ELF-1 (cell line): ENCODE data around the gene RXRA.
A peak's percentile ranks its signal among the peaks of the same experiment; 100 is the strongest.
"Not testable (repeated sequence)": the region's sequence is repeated elsewhere in the genome, so short reads cannot be mapped to it uniquely, and the experiment has no call there.

Experiments
- DNase-seq: peaks from one replicate; pipeline ENCODE4 v3.0.0-alpha.2; 2016; ENCODE audit warnings: low read depth, low spot score

RXRA gene

DNA sequence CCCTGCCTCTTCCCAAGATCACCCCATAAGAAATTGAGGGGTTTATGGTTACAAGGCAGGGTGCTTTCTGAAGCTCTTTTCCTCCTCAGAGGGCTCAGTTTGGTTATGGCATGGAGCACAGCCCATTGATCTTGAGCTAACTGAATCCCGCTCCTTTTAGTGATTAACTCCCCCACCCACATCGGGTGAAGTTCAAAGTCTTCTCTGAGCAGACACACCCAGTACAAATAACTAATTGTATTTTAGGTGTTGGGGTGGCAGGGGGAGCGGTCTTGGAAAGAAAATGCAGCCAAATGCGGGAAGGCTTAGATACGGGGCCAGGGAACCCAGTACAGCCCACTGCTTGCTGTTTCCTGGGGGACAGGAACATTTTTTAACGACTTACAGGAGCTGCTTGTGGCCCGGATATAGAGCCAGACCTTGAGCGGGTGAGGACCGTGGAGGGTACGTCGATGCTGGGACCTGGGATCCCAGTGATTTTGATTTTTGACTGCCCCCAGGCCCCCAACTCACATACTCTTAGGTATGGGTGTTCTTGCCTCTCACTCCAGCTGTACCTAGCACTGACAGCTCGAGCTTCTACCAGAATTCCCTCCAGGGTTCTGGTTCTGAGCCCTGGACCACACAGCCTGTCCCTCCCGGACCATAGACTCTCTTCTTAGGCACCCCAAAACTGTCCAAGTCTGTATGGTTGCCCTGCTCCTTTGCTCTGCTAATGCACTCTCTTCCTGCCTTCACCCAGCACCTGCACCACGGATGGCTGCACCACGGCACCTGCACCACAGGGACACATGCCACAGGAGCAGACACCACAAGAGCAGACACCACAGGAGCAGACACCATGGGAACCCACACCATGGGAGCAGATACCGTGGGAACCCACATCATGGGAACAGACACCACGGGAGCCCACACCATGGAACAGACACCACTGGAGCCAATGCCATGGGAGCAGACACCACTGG lies 18.3 kb upstream of the RXRA start:
- DNase-seq: no peak

DNA sequence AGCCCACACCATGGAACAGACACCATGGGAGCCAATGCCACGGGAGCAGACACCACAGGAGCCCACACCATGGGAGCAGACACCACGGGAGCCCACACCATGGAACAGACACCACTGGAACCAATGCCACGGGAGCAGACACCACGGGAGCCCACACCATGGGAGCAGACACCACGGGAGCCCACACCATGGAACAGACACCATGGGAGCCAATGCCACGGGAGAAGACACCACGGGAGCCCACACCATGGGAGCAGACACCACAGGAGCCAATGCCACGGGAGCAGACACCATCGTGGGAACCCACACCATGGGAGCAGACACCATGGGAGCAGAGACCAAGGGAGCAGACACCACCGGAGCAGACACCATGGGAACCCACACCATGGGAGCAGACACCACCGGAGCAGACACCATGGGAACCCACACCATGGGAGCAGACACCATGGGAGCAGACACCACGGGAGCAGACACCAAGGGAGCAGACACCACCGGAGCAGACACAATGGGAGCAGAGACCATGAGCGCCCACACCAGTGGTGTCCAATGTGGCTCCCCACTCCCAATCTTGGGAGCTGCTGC lies 17.5 kb upstream of the RXRA start:
- DNase-seq: not testable (repeated sequence)

DNA sequence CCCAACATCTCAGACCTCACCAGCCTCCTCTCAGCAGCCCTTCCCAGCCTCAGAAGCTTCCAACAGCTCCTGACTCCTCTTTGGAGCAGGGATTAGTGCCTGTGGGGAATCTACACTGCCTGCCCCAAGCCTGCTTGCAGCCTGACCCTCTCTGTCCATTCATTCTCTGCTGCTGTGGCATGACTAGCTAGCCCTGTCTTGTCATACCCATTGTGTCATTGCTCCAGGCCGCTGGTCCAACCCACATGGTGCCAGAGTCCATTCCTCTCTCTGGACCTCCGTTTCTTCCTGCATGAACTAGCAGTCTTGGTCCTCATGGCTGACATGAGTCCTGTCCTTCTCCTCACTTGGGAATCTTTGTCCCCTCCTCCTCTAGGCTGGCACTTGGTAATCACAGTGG lies 12.8 kb upstream of the RXRA start:
- DNase-seq: no peak

DNA sequence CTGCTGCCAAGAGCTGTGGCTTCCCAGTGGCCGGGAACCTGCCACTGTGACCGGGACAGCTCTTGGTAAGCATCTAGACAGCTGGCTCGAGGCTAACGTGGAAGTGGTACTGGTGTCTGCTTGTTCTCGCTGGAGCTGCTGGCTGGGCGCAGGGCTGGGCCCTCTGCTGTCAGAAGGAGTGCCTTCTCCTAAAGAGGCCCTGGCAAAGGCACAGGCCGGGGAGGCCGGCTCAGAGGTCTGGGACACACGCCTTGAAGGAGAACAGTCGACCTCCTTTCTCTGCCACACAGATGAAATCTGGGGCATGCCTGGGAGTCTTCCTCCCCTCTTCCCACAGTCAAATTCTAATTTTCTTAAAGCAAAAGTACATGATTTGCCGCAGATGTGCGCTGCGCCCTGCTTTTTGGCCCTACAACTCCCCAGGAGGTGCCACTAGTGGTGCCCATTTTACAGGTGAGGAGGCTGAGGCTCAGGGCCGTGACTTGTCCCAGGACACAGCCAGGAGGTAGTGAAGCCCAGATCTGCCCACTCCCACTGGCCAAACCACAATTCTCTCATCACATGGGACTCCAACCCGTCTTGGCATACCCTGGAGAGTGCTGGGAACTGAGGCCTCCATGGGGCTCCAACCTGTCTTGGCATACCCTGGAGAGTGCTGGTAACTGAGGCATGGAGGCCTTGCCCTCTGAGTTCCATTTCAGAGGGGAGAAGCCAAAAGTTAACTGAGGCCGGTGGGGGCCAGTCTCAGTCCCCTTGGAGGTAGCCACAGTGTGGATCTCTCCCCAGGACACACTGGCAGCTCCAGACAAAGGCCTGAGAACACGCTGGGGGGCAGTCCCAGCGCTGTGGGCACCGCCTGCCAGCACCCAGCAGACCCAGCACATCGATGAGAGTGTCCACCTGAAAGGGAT lies 12.0 kb upstream of the RXRA start:
- no peak for DNase-seq

DNA sequence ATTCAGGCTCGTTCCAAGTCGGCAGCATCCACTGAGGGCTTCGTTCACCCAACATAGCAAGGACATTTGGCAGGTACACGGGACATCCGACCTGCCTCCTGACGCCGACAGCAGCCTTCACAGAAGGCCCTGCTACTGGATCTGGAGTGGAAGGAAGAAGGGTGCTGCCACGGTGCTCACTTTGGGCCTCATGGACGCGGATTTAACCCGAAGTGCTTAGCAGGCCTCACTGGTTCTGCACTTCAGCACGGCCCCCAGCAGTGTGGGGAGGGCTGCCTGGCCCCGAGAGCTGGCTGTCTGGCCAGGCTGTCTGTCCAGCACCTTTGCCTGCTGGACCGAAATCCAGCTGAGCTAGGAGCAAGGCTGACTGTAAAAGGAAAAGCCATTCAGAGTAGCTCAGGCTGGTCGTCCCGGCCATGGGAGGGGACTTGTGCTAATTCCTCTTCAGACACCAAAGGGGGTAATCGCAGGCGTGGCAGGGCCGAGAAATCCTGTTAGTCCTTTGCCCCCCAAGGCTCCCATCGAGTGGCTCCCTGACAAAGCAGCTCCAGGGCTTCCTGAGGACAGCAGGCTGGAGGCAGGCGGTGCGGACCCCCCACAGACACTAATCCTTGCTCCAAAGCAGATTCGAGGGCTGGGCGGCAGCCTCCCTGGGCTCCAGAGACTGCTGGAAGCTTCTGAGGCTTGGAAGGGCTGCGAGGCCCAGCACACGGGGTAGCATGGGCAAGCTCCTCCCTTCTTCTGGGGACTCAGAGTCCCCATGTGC lies 11.1 kb upstream of the RXRA start:
- peak; percentile 63 for DNase-seq

DNA sequence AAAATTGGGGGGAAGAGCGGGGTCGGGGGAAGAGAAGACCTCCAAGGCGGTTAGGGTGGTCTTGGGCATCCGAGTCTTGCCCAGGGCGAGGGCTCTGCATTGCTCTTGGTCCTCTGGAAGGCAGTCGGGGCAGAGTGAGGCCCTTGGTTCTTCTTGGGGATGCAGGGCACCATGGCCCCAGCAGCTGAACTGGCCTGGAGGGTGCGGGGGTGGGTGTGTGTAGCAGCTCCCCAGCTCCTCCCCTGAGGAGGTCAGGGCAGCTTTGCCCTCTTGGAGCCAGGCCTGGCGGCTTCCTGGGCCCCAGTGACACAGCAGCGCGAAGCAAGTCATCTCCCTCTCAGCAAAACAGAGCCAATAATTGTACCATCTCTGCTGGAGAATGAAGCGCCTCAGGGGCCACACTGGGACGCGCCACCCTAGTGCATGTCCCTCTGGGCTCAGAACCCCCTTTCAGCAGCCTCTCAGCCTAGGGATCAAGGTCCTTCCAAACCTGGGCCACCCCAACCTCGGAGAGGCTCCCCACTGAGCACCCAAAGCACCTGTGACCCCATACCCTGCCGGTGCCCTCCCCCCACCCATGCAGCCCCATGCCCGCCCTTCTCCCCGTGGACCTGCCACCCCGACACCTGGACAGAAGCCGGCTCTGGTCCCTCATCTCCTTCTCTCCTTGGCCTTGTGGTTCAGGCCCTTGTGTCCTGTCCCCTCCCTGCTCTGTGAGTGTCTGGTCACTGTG lies 10.4 kb upstream of the RXRA start:
- no peak for DNase-seq

DNA sequence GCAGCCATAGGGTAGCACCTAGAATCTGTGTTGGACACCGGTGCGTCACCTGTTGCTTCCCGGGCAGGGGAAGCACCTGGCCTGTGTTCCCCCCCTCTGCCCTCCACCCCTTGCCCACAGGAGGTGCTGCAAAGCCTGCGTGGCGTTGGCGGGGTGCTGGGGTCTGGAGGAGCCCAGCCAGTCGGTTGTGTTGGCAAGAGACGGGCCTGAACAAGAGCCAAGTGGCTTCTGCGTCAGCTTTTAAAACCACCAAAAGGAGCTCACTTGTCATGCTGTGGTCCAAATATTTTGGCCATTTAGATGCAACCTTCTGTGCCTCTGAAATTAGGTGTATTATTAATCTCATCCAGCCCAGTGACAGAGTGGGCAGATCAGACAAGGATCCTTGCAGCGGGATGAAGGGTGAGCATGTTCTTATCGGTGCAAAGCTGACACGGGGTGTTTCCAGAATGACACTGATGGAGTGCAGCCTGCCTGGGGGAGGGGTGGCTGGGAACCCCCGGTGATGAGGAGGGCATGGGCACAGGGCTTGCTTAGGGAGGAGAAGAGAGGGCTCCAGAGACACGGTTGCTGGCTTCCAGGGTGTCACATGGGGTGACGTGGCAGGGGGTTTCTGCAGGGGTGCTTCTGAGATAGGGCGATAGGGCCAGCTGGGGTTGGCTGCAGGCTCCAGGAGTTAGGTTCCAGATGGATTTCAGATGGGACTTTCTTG lies 9.7 kb upstream of the RXRA start:
- DNase-seq: no peak

DNA sequence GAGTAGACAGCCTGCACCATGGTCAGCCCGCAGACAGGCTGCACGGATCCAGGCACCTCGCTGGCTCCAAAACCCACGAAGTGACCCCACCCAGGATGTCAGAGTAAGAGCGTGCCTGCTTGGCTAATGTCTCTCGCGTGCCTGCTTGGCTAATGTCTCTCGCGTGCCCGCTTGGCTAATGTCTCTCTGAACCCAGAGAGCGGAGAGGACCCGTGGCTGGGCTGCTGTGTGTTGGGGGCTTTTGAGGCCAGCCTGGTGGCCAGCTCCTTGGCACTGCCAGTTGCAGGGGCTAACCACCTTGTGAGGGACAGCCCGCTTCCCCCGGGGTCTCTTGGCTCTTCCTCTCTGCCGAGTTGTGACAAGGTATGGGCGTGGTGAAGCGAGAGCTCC lies 8.9 kb upstream of the RXRA start:
- DNase-seq: no peak

DNA sequence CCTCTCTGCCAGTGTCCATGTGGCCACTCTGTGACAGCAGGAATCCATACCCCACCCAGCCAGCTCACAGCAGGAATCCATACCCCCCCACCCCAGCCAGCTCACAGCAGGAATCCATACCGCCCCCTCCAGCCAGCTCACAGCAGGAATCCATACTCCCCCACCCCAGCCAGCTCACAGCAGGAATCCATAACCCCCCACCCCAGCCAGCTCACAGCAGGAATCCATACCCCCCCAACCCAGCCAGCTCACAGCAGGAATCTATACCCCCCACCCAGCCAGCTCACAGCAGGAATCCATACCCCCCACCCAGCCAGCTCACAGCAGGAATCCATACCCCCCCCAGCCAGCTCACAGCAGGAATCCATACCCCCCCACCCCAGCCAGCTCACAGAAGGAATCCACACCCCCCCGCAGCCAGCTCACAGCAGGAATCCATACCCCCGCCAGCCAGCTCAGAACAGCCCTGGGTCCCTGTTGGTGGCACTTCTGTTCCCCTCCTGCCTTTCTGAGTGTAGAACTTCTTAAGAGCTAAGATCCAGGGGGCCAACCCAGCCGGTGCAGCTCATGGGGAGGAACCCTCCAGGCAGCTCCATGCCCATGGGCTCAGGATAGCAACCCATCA lies 8.4 kb upstream of the RXRA start:
- no peak for DNase-seq

DNA sequence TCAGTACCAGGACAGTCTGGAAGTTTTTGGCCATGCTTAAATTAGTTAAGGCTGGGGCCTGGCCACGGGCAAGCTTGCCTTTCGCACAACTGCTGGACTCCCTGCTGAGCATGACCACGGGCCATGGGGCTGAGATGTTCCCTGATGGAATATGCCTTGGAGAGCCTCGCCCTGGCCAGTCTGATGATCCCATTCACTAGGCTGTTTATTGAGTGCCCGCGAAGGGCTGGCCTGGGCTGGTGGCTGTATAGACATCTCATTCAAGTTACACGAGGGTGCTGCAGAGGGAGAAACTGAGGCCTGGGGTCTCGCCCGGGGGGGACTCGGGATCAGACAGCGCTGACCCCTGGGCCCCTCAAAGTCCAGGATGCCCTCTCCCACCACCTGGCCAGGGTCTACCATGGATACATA lies 7.8 kb upstream of the RXRA start:
- no peak for DNase-seq

DNA sequence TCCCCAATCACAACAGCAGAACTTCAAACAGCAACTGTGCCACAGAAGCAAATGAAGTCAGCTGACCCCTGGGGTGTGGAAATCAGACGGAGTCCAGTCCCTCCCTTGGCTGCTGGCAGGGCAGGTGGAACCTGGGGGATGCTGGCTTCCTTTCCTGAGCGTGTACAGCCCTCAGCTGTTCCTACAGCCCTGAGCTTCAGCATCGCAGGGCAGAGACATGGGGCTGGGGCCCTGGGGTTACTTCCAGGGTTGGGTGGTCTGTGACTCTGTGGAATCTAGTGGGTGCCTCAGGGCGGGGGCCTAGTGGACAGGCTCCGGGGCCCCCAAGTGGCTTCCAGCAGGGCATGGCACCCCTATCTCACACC lies 7.3 kb upstream of the RXRA start:
- DNase-seq: no peak

DNA sequence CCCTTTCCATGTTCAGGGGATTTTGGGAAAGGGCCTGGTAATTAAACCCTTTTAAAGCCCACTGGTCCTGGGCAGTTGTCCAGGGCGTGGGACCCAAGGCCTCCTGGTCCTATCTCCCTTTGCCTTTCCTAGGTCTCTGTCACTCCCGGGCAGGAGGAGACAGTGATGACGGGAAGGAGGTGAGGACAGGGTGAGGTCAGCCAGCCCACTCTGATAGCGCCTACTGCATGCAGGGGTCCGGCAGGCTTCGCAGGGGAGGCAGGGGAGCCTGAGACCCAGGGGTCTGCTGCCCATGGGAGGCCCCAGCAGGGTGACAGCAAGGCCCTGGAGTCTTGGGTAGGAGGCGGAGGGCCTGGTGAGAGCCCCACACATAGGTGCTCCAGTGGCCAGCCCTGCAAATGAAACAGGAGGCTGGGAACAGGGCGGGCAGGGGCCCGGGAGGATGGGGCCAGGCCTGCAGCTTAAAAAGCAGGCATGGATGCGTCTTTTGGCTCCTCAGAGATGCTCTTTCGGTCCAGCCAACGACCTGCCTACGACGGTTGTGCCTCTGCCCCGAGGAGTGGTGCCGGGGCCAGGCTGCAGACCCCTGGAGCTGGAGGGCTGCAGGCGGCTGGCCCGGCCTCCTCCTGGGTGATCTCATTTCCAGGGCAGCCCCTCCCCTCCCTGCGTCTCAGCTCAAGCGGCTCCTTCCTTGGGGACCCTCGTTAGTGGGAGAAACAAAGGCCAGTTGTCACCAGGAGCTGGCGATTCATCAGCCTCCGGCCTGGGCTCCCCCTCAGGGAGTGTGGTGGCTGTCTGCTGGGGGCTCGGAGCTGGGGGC lies 6.7 kb upstream of the RXRA start:
- DNase-seq: peak; percentile 51

DNA sequence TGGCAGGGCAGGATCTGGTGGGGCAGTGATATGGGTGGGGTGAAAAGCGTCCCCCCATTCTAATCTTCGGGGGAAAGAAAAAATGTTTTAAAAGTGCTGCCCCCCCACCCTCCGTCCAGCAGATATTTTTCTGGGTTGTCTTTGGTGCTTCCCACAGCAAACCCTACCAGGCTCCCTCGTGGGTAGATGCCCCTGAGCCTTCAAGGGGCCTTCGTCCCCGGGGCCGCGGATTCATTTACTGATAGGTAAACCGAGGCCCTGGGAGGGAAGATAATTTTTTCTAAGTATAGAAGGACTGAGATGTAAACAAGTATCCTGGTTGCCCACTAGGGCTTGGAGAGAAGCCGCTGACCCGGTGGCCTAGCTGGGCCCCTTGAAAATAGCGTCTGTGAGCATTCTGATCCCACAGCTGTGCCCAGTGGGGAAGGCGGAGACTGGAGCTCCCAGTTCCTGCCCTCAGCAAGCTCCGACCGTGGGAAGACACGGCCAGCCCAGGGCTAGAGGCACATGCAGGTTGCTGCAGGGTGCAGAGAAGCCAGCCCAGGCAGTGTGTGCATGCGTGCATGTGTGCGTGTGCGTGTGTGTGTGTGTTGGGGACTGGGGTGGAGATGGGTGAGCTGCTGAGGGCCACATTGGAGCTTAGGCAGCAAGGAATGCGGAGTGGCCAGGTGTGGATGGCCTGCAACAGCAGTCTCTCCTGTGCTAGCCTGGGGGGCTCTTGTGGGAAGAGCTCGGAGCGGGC lies 6.0 kb upstream of the RXRA start:
- DNase-seq: peak; percentile 67

DNA sequence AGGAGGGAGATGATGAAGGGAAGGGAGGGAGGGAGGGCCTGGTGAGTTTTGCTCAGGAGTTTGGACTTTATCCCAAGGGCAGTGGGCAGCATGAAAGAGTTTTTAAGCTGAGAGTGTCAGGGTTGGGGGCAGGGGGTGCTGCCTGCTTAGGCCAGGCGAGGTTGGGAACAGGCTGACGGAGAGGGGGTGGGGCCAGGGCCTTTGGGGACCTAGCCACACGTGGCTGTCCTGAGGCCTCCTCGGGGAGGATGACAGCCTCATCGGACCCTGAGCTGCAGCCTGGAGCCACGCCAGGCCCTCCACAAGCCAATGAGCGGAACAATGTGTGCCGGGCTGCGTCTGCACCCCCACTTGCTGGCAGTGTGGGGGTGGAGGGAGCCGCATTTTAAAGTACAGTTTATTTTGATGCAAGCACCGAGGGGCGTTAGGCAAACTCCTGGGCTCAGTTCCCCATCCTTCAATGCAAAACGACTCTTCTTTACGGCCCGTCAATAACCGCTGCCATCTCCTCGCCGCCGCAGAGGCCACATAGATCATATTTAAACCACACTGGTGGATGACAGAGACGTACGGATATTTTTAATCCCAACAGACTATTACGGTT lies 5.3 kb upstream of the RXRA start:
- no peak for DNase-seq

DNA sequence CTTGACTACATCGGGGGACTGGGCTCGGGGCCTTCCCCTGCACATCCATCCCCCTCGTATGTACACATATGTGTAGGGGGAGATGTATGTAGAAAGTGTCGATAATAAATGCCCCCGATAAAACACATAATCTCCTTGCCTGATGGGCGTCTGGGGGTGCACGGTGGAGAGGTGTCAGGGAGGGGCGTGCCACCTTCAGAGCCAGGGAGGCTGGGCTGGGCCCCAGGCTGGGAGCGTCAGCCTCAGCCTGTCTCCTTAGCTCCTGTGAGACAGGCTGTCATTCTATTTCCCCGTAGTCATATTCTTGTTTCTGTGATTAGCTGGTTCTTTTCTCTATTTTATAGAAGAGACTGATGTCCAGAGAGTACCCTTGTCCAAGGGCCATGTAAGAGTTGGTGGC lies 4.7 kb upstream of the RXRA start:
- DNase-seq: no peak

DNA sequence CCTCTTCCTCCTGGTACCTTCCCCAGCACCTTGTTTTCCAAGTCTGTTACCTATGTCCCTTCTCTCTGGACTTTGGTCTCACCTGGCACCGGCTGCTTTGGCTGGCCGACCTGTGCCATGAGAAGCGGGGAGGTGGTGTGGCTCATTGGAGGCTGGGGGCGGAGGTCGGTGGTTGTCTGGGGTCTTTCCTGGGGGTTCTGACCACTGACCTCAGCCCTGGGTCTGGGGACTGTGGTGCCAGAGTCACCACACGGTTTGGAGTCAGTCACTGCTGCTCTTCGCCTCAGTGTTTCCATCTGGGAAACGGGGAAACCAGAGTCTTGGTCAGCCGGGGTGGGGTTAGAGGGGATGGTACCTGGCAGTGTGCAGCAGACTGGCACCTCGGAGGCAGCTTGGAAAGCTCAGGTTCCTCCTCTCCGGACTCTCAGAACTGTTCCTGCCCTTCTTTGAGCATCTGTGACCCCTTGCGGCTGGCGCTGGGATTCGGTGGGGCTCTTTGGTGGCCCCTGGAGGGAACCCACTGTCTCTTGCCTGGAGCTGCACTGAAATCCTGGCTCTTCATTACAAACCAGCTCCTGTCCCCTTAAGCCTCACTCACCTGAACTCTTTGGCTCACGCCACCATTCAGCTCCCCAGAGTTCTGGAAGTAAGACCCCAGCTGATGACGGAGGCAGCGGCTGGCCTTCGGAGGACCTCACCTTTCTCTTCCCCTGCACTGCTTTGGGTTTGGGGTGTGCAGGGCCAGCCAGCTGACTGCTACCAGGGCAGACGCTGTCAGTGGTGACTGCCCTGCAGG lies 4.1 kb upstream of the RXRA start:
- no peak for DNase-seq

DNA sequence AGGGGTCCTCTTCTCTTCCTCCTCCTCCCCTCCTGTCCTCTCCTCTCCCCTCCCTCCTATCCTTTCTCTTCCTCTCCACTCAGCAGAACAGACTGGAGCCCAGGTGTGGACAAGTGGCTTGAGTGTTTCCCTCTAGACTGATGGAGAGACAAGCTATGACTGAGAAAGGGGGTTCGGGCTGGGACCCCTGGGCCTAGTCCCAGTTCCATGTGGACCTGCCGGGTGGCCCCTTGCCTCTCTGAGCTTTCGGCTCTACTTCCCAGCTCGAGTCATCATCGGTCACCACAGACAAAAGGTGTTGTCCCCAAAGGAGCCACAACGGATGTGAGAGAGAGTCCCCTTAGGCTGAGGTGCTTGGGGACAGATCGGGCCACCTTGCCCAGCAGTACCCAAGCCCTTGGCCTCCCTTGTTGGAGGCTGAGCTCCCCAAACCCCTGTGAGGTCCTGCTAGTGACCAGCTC lies 3.4 kb upstream of the RXRA start:
- no peak for DNase-seq
